ENCODE measurements around the gene DCAF6.
"Not testable (repeated sequence)": the region's sequence is repeated elsewhere in the genome, so short reads cannot be mapped to it uniquely, and the experiment has no call there.

Gene DCAF6

DNA sequence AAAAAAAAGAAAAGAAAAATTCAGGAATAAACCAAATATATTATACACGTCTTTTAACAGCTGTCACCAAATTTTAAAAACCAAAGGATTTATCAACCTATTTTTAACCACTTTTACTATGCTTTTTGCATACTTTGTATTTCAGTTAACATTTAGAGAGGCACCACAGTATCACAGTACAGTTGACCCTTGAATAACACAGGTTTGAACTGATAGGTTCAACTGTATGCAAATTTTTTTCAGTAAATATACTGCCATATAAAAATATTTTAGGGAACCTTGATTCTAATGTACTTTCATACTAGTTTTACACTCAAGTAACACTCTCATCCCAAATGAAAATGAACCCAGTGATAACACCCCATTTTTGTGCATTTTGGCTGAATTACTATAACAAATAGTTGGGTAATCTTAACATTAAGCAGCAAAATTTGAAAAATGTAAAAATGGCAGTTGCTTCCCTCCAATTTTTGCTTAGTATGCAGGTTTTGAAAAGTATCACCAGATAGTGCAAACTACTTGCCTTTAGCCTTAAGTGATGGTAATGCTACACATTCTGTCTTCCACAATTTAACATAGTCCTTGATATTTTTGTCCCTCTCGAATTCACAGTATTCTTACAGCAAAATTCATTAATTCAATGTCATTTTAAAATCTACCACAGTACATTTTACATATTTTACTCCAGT, 11.8 kb upstream of the DCAF6 start:
- no peak overlapping the region for H3K56ac ChIP-seq (ENCODE audit: low read length)
- H3K27me3 ChIP-seq (ENCODE audit: insufficient read depth, low read length, poor library complexity), result no peaks in the 10 kb centered on the region
- H3K36me3 ChIP-seq (ENCODE audit: control insufficient read depth, insufficient read depth, low read length), result no peaks in the 10 kb centered on the region
- H2AK5ac ChIP-seq (ENCODE audit: low read length), result no peak overlapping the region
- peaks cover 2% of the 10 kb centered on the region for H3K4me1 ChIP-seq (ENCODE audit: control insufficient read depth, low read depth, low read length)
- H3K79me2 ChIP-seq (ENCODE audit: control insufficient read depth, insufficient read depth, low read length), result no peaks in the 10 kb centered on the region
- H3K9ac ChIP-seq (ENCODE audit: low read length), result no peak overlapping the region
- no peak overlapping the region for H3K23ac ChIP-seq (ENCODE audit: low read length)
- no peak overlapping the region for H3K4me2 ChIP-seq (ENCODE audit: low read length)
- DNase-seq, result no peak
- H2BK120ac ChIP-seq (ENCODE audit: low read depth, low read length), result no peak overlapping the region
- no peak overlapping the region for H3K18ac ChIP-seq (ENCODE audit: low read length)
- 100% methylated on average over 1 of the region's 2 CpGs for WGBS (ENCODE audit: extremely low coverage, insufficient coverage, low lambda C conversion rate)
- no peak overlapping the region for H4K5ac ChIP-seq (ENCODE audit: low read length)
- no peak overlapping the region for H2BK5ac ChIP-seq (ENCODE audit: low read length)
- no peak overlapping the region for H3K4me3 ChIP-seq (ENCODE audit: low read length)
- H3K79me1 ChIP-seq (ENCODE audit: low read length), result no peaks in the 10 kb centered on the region
- no peak overlapping the region for H4K8ac ChIP-seq (ENCODE audit: low read depth, low read length)
- H3K4ac ChIP-seq (ENCODE audit: low read depth, low read length), result no peak overlapping the region
- no peak overlapping the region for H3K27ac ChIP-seq (ENCODE audit: low read depth, low read length)
- no peak overlapping the region for H2BK15ac ChIP-seq (replicated peaks; ENCODE audit: low read depth)

DNA sequence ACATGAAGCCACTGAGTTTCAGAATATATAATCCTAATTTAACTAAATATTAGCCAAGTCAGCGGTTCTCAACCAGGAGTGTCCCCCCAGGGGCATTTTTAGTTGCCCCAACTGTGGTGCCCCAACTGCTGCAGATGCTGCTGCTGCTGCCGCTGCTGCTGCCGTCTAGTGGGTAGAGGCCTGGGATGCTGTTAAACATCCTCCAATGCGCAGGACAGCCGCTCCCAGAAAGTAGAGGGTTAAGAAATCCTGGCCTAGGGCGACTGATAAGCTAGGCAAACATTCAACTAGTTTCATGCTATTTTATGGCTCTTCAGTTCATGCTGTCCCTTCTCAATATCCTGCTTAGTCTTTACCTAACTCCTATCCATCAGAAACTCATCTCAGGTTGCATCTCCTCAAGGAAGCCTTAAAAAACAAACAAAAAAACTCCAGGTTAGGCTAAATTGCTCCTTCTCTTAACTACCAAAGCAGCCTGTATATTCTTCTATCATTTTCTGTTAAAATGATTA, 9.9 kb upstream of the DCAF6 start:
- Histone ChIP-seq H3K4me3 (ENCODE audit: low read length) (no peak overlapping the region), H4K5ac (ENCODE audit: low read length) (no peak overlapping the region), H4K8ac (ENCODE audit: low read depth, low read length) (no peak overlapping the region), H3K56ac (ENCODE audit: low read length) (no peak overlapping the region), H3K4ac (ENCODE audit: low read depth, low read length) (no peak overlapping the region), H3K27ac (ENCODE audit: low read depth, low read length) (no peak overlapping the region), H2BK5ac (ENCODE audit: low read length) (no peak overlapping the region), H3K9ac (ENCODE audit: low read length) (no peak overlapping the region), H3K79me2 (ENCODE audit: control insufficient read depth, insufficient read depth, low read length) (no peaks in the 10 kb centered on the region), H3K36me3 (ENCODE audit: control insufficient read depth, insufficient read depth, low read length) (no peaks in the 10 kb centered on the region), H2BK120ac (ENCODE audit: low read depth, low read length) (no peak overlapping the region), H3K23ac (ENCODE audit: low read length) (no peak overlapping the region), H3K4me1 (ENCODE audit: control insufficient read depth, low read depth, low read length) (peaks cover 2% of the 10 kb centered on the region), H3K18ac (ENCODE audit: low read length) (no peak overlapping the region), H2AK5ac (ENCODE audit: low read length) (no peak overlapping the region), H3K4me2 (ENCODE audit: low read length) (no peak overlapping the region), H3K27me3 (ENCODE audit: insufficient read depth, low read length, poor library complexity) (no peaks in the 10 kb centered on the region), H2BK15ac (replicated peaks; ENCODE audit: low read depth) (no peak overlapping the region), H3K79me1 (ENCODE audit: low read length) (no peaks in the 10 kb centered on the region)
- whole genome bisulfite sequencing (ENCODE audit: extremely low coverage, insufficient coverage, low lambda C conversion rate), result no CpG with 5 or more reads among the region's 6 CpGs
- peak; percentile 60 for DNase-seq

DNA sequence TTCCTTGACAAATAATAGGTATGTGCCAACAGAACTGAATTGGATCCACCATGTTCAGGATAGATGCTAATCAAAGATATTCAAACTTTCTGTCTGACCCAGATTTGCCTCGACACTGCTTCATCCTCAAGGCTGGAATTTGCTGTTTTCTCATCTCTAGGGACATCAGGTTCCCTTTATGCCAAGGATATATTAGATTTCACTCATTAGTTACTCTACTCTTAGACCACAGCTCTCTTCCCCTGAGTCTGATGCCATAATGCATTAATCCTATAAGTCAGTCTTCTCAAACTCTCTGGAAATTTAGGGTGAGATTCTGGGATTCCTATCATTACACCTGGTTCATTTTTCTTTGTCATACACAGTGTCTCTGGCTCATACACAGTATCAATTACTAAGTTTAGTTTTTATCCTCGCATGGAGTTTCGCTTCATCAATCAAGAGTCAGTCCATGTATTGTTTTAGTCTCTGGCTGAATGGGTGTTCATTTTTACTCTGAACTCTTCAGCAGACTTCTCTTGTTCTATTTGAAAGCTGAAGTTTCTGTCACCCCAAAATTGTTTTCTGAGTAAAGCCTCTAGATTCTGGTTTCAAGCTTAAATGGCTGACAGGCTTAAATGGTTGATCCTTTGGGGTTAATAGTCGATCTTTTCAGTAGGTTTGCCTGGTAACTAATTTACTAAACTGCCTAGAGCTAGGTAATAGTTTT, 9.3 kb upstream of the DCAF6 start:
- Histone ChIP-seq H3K4ac (ENCODE audit: low read depth, low read length) (no peak overlapping the region), H3K79me2 (ENCODE audit: control insufficient read depth, insufficient read depth, low read length) (no peaks in the 10 kb centered on the region), H3K23ac (ENCODE audit: low read length) (no peak overlapping the region), H4K8ac (ENCODE audit: low read depth, low read length) (no peak overlapping the region), H3K4me3 (ENCODE audit: low read length) (no peak overlapping the region), H3K18ac (ENCODE audit: low read length) (no peak overlapping the region), H3K79me1 (ENCODE audit: low read length) (no peaks in the 10 kb centered on the region), H2AK5ac (ENCODE audit: low read length) (no peak overlapping the region), H2BK5ac (ENCODE audit: low read length) (no peak overlapping the region), H3K4me2 (ENCODE audit: low read length) (no peak overlapping the region), H3K9ac (ENCODE audit: low read length) (no peak overlapping the region), H4K5ac (ENCODE audit: low read length) (no peak overlapping the region), H3K27ac (ENCODE audit: low read depth, low read length) (no peak overlapping the region), H3K4me1 (ENCODE audit: control insufficient read depth, low read depth, low read length) (peaks cover 2% of the 10 kb centered on the region), H3K56ac (ENCODE audit: low read length) (no peak overlapping the region), H3K27me3 (ENCODE audit: insufficient read depth, low read length, poor library complexity) (no peaks in the 10 kb centered on the region), H2BK15ac (replicated peaks; ENCODE audit: low read depth) (no peak overlapping the region), H3K36me3 (ENCODE audit: control insufficient read depth, insufficient read depth, low read length) (no peaks in the 10 kb centered on the region), H2BK120ac (ENCODE audit: low read depth, low read length) (no peak overlapping the region)
- no CpG with 5 or more reads among the region's 4 CpGs for WGBS (ENCODE audit: extremely low coverage, insufficient coverage, low lambda C conversion rate)
- no peak for DNase-seq

DNA sequence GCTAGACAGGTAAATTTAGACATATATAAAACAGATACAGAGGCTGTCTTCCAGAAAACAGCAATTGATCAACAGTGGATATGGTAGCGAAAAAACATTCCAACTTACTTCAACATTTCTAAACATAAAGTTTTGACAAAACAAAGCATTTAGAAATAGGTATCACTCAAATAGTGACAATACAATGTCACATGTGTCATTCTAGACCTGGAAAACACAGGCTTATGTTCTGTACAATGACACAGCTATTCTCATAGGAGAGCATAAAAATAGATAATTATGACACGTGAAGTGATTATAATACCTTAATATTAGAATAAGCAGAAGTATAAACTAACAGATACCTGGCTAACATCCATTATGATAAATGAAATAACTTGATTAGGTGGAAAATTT, 8.0 kb upstream of the DCAF6 start:
- Histone ChIP-seq H2BK15ac (replicated peaks; ENCODE audit: low read depth) (no peak overlapping the region), H3K27ac (ENCODE audit: low read depth, low read length) (no peak overlapping the region), H3K27me3 (ENCODE audit: insufficient read depth, low read length, poor library complexity) (no peaks in the 10 kb centered on the region), H3K9ac (ENCODE audit: low read length) (no peak overlapping the region), H3K4me2 (ENCODE audit: low read length) (no peak overlapping the region), H3K18ac (ENCODE audit: low read length) (no peak overlapping the region), H4K8ac (ENCODE audit: low read depth, low read length) (no peak overlapping the region), H2BK120ac (ENCODE audit: low read depth, low read length) (no peak overlapping the region), H3K4me3 (ENCODE audit: low read length) (no peak overlapping the region), H3K4ac (ENCODE audit: low read depth, low read length) (no peak overlapping the region), H2BK5ac (ENCODE audit: low read length) (no peak overlapping the region), H3K23ac (ENCODE audit: low read length) (no peak overlapping the region), H3K79me2 (ENCODE audit: control insufficient read depth, insufficient read depth, low read length) (peaks cover 2% of the 10 kb centered on the region), H3K79me1 (ENCODE audit: low read length) (no peaks in the 10 kb centered on the region), H4K5ac (ENCODE audit: low read length) (no peak overlapping the region), H2AK5ac (ENCODE audit: low read length) (no peak overlapping the region), H3K56ac (ENCODE audit: low read length) (no peak overlapping the region), H3K36me3 (ENCODE audit: control insufficient read depth, insufficient read depth, low read length) (no peaks in the 10 kb centered on the region), H3K4me1 (ENCODE audit: control insufficient read depth, low read depth, low read length) (peaks cover 2% of the 10 kb centered on the region)
- WGBS (ENCODE audit: extremely low coverage, insufficient coverage, low lambda C conversion rate), result no CpG with 5 or more reads among the region's 2 CpGs
- no peak for DNase-seq

DNA sequence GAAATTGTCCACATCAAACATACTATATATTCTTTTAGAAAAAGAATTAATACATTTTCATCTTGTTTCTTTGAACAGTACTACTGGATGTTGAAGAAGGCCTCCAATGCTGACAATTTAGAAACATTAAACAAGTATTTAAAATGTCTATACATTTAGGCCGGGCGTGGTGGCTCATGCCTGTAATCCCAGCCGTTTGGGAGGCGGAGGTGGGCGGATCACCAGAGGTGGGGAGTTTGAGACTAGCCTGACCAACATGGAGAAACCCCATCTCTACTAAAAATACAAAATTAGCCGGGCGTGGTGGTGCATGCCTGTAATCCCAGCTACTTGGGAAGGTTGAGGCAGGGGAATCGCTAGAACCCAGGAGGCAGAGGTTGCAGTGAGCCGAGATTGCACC, 7.6 kb upstream of the DCAF6 start:
- not testable (repeated sequence) for H3K27ac ChIP-seq (ENCODE audit: low read depth, low read length); H2AK5ac ChIP-seq (ENCODE audit: low read length)
- WGBS (ENCODE audit: extremely low coverage, insufficient coverage, low lambda C conversion rate), result no CpG with 5 or more reads among the region's 9 CpGs

More for the DNA sequence above, 7.6 kb upstream of the DCAF6 start:
- H2BK15ac ChIP-seq (replicated peaks; ENCODE audit: low read depth); H4K5ac ChIP-seq (ENCODE audit: low read length); H3K23ac ChIP-seq (ENCODE audit: low read length); H3K36me3 ChIP-seq (ENCODE audit: control insufficient read depth, insufficient read depth, low read length); H3K27me3 ChIP-seq (ENCODE audit: insufficient read depth, low read length, poor library complexity); H3K56ac ChIP-seq (ENCODE audit: low read length); H3K79me2 ChIP-seq (ENCODE audit: control insufficient read depth, insufficient read depth, low read length); H3K79me1 ChIP-seq (ENCODE audit: low read length); H2BK5ac ChIP-seq (ENCODE audit: low read length); H3K4me3 ChIP-seq (ENCODE audit: low read length); H2BK120ac ChIP-seq (ENCODE audit: low read depth, low read length); H3K9ac ChIP-seq (ENCODE audit: low read length); DNase-seq; H3K4me1 ChIP-seq (ENCODE audit: control insufficient read depth, low read depth, low read length); H3K18ac ChIP-seq (ENCODE audit: low read length); H3K4me2 ChIP-seq (ENCODE audit: low read length); H3K4ac ChIP-seq (ENCODE audit: low read depth, low read length); H4K8ac ChIP-seq (ENCODE audit: low read depth, low read length): not testable (repeated sequence)

All from mesendoderm (in vitro differentiated cells).